HEK293T (cell line): ENCODE results near the gene CATSPERD.

Experiments
- CTCF ChIA-PET: fragments of 350-600 bp; formaldehyde crosslinking; extraction: SDS; loops from one replicate; lab custom pipeline; 2021; ENCODE audit warnings: antibody characterized with exemption, inconsistent platforms; lab: Yijun Ruan, JAX
- POLR2A ChIA-PET: fragments of 350-600 bp; formaldehyde crosslinking; extraction: SDS; loops from one replicate; lab custom pipeline; 2020; ENCODE audit warnings: antibody characterized with exemption, inconsistent platforms; lab: Yijun Ruan, JAX
- DNase-seq: peaks from one replicate; pipeline ENCODE4 v3.0.0; 2012; ENCODE audit warnings: mixed read lengths; ENCODE audit errors: extremely low spot score
- ARNT ChIP-seq: fragments of 450-650 bp; IDR thresholded peaks from 2 replicates; pipeline ENCODE4 v1.6.1; 2017; ENCODE audit warnings: mild to moderate bottlenecking
- BHLHE40 ChIP-seq: fragments of 450-650 bp; IDR thresholded peaks from 2 replicates; pipeline ENCODE4 v1.6.1; 2016; ENCODE audit warnings: mild to moderate bottlenecking, moderate library complexity, borderline replicate concordance
- CTBP1 ChIP-seq: fragments of 450-650 bp; IDR thresholded peaks from 2 replicates; pipeline ENCODE4 v1.6.1; 2016; ENCODE audit warnings: borderline replicate concordance
- ELF4 ChIP-seq: fragments of 450-650 bp; IDR thresholded peaks from 2 replicates; pipeline ENCODE4 v1.6.1; 2017; ENCODE audit warnings: antibody characterized with exemption
- FOXA1 ChIP-seq: fragments of 450-650 bp; IDR thresholded peaks from 2 replicates; pipeline ENCODE4 v1.6.1; 2016; ENCODE audit warnings: mild to moderate bottlenecking
- FOXK2 ChIP-seq: fragments of 450-650 bp; IDR thresholded peaks from 2 replicates; pipeline ENCODE4 v1.6.1; 2016; ENCODE audit warnings: mild to moderate bottlenecking
- FOXM1 ChIP-seq: fragments of 450-650 bp; IDR thresholded peaks from 2 replicates; pipeline ENCODE4 v1.6.1; 2017; ENCODE audit warnings: mild to moderate bottlenecking, borderline replicate concordance
- HDGF ChIP-seq: fragments of 450-650 bp; IDR thresholded peaks from 2 replicates; pipeline ENCODE4 v1.6.1; 2017; ENCODE audit warnings: antibody characterized with exemption, borderline replicate concordance
- L3MBTL2 ChIP-seq: fragments of 450-650 bp; conservative IDR thresholded peaks from 2 replicates; pipeline ENCODE4 v1.6.1; 2016; ENCODE audit warnings: mild to moderate bottlenecking
- LEF1 ChIP-seq: fragments of 450-650 bp; IDR thresholded peaks from 2 replicates; pipeline ENCODE4 v1.6.1; 2017; ENCODE audit warnings: mild to moderate bottlenecking, borderline replicate concordance
- NFRKB ChIP-seq: fragments of 450-650 bp; IDR thresholded peaks from 2 replicates; pipeline ENCODE4 v1.6.1; 2016; ENCODE audit warnings: mild to moderate bottlenecking, moderate library complexity
- SP1 ChIP-seq: fragments of 450-650 bp; IDR thresholded peaks from 2 replicates; pipeline ENCODE4 v1.6.1; 2017
- SUZ12 ChIP-seq: fragments of 450-650 bp; IDR thresholded peaks from 2 replicates; pipeline ENCODE4 v1.6.1; 2016; ENCODE audit warnings: mild to moderate bottlenecking
- TARDBP ChIP-seq: fragments of 450-650 bp; IDR thresholded peaks from 2 replicates; pipeline ENCODE4 v1.6.1; 2016
- ZNF384 ChIP-seq: fragments of 450-650 bp; IDR thresholded peaks from 2 replicates; pipeline ENCODE4 v1.6.1; 2016
- TF ChIP-seq, protein P1 (sequence below): fragments of 450-650 bp; IDR thresholded peaks from 2 replicates; pipeline ENCODE4 v1.6.1; 2016

CATSPERD gene

DNA sequence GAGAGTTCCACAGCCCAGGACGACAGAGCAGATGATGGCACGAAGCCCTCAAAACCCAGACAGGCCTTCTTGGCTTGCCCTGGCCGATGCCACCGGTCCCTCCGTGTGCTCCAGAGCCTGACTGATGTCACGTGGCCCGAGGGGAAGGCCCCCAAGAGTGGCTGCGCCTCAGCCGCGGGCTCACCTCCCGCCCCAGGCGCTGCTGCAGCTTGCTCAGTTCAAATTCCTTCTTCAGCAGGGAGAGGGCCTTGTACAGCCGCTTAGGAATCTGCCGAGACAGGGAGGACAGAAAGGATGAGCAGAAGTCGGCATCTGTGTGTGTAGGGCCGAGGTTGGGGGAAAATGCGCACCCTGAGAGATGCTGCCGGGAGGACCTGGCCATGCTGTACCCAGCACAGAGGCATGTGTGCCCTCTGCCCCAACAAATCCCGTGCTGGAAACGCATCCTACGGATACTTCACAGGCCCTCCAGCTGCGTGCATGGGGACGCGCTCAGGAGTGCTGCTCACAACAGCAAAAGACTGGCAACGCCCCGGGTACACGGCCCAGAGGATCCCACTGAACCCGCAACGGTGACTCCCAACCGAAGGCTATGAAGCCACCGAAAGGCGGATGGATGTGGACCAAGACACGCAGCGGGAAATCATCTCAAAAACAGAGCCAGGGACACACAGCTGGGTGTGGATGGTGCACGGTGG is 13.4 kb upstream of the CATSPERD start:
- CTCF ChIA-PET: interaction anchor here (1.0 kb wide), 1 partner anchor 18 kb away, joined by 4 read pairs; no protein-coding TSS in a partner anchor

DNA sequence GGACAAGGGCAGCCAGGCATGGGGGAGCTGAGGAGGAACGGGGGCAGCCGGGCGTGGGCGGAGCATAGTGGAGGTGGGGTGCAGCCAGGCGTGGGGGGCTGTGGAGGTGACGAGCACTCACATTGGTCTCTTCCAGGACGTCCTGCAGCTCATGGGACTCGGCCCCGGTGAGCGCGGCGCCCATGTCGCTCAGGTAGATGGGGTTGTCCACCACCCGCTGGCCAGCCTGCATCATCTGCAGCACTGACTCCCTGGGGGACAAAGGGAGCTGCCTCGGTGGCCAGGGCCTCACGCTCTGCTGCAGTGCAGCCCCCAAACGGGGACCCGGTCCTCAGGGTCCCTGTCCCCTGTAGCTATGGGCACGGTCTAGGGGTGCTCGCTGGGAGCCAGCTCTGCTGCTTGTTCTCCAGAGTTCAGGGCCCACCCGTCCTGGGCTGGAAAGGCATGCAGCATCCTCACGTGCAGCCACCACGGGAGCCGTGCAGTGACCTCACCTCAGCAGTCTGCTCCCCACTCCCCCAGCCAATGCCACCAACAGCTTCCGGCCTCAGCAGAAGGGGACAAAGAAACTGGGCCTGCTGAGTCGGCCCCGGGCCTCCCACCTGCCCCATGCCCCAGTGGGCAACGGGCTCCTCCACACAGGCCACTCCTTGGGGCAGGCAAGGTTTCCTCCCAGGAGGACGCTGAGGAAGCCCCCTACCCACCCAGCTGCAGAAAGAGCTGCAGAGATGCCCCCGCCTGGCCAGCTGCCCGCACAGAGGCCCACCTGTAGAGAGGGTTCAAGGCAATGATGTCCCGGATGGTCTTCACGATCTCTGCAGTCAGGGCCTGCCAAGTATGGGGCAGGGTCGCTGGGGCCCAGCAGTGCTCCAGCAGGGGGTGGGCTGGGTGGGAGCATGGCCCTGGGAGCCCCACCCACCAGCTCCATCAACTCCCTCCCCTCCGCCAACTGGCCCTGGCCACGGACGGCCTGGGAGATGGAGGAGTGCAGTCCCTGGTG is 12.6 kb upstream of the CATSPERD start:
- TF ChIP-seq ELF4: no peak
- TF ChIP-seq SUZ12: no peak
- TF ChIP-seq HDGF: no peak
- TF ChIP-seq, protein P1, sequence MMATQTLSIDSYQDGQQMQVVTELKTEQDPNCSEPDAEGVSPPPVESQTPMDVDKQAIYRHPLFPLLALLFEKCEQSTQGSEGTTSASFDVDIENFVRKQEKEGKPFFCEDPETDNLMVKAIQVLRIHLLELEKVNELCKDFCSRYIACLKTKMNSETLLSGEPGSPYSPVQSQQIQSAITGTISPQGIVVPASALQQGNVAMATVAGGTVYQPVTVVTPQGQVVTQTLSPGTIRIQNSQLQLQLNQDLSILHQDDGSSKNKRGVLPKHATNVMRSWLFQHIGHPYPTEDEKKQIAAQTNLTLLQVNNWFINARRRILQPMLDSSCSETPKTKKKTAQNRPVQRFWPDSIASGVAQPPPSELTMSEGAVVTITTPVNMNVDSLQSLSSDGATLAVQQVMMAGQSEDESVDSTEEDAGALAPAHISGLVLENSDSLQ: no peak
- TF ChIP-seq L3MBTL2: no peak
- TF ChIP-seq BHLHE40: no peak
- no peak for TF ChIP-seq FOXA1
- no peak for TF ChIP-seq FOXK2
- no peak for TF ChIP-seq SP1
- TF ChIP-seq CTBP1: no peak
- TF ChIP-seq TARDBP: no peak
- TF ChIP-seq NFRKB: no peak
- no peak for TF ChIP-seq LEF1
- no peak for TF ChIP-seq ZNF384
- no peak for TF ChIP-seq FOXM1
- no peak for TF ChIP-seq ARNT
- ChIA-PET POLR2A (interaction anchor here (1.4 to 3.6 kb wide), 2 partner anchors 9 to 11 kb away, joined by 6 to 12 read pairs; no protein-coding TSS in a partner anchor), CTCF (interaction anchor here (1.0 kb wide), 1 partner anchor 19 kb away, joined by 4 read pairs; no protein-coding TSS in a partner anchor)
- DNase-seq: no peak

More for the DNA sequence above, 13.4 kb upstream of the CATSPERD start:
- TF ChIP-seq TARDBP (no peak), ELF4 (no peak), HDGF (no peak), SUZ12 (no peak), SP1 (no peak), FOXA1 (no peak), L3MBTL2 (no peak), NFRKB (no peak), LEF1 (no peak), FOXK2 (no peak), FOXM1 (no peak)
- TF ChIP-seq, protein P1: no peak
- POLR2A ChIA-PET: interaction anchor here (1.0 to 3.6 kb wide), 3 partner anchors 8 to 12 kb away, joined by 3 to 12 read pairs (median 6); no protein-coding TSS in a partner anchor
- DNase-seq: no peak

DNA sequence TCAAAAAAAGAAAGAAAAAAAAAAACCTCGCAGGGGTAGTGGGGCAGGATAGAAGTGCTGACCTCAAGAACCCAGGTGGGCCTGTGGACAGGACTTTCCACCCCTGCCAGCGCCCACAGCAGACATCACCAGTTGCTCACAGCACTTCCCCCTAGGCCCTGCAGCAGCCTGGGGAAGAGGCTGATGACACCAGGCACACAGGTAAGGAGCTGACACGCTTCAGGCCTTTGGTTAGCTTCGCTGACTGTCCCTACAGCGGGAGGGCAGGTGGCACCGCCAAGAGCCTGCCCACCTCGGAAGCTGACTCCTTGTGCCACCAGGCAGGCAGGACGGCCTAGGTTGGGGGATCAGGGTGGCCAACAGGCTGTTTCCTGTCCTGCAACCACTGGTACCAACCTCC is 9.4 kb upstream of the CATSPERD start:
- no peak for DNase-seq
- TF ChIP-seq CTBP1: no peak
- no peak for TF ChIP-seq FOXA1
- TF ChIP-seq, protein P1: no peak
- TF ChIP-seq L3MBTL2: no peak
- TF ChIP-seq HDGF: no peak
- no peak for TF ChIP-seq SP1
- no peak for TF ChIP-seq LEF1
- TF ChIP-seq ARNT: no peak
- no peak for TF ChIP-seq TARDBP
- no peak for TF ChIP-seq FOXK2
- no peak for TF ChIP-seq ELF4
- TF ChIP-seq SUZ12: no peak
- TF ChIP-seq ZNF384: no peak
- TF ChIP-seq NFRKB: no peak
- no peak for TF ChIP-seq FOXM1
- no peak for TF ChIP-seq BHLHE40
- ChIA-PET CTCF (no interaction called here), POLR2A (no interaction called here)

DNA sequence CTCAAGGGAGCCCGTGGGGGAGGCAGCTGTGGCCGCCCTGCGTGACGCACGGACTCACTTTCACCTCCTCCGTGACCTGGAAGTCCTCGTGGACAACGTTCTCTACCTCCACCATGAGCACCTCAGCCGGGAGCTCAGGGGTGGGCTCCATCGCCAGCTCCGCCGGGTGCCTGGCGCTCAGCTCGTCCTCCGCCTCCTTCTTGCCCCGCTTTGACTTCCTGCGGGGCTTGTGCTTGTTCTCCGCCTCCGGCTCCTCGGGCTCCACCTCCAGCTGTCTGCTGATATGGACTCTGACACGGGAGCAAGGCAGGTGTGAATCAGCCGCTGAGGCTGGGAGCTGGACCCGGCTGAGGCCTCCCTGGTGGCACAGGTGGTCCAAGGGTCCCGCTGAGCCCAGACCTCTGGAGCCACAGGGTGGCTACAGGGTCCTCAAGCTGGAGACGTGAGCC is 8.7 kb upstream of the CATSPERD start:
- CTCF ChIA-PET: no interaction called here
- no peak for TF ChIP-seq ZNF384
- no peak for TF ChIP-seq NFRKB
- no peak for TF ChIP-seq ARNT
- no peak for TF ChIP-seq TARDBP
- no peak for TF ChIP-seq SUZ12
- TF ChIP-seq BHLHE40: no peak
- no peak for DNase-seq
- POLR2A ChIA-PET: interaction anchor here (1.1 kb wide), 1 partner anchor 22 kb away, joined by 3 read pairs; no protein-coding TSS in a partner anchor

DNA sequence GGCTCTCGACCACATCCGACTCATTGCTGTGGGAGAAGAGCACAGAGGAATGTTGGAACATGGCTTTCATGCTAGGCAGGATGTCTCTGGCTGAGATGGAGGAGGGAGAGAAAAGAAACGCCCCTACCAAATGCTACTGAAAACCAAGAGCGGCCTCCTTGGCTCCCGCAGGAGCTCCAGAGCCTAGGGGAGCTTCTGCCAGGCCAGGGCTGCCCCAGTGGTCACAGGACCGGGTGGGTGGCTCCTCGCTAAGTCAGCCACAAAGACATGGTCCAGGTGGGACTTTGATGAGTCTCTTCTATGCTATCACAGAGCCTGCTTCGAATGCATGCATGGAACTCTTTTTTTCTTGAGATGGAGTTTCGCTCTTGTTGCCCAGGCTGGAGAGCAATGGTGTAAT is 7.2 kb upstream of the CATSPERD start:
- POLR2A ChIA-PET: no interaction called here
- CTCF ChIA-PET: no interaction called here
- no peak for TF ChIP-seq BHLHE40
- no peak for TF ChIP-seq ARNT
- no peak for TF ChIP-seq LEF1
- no peak for TF ChIP-seq FOXM1
- TF ChIP-seq, protein P1: no peak
- no peak for TF ChIP-seq SUZ12
- no peak for TF ChIP-seq SP1
- no peak for TF ChIP-seq HDGF
- no peak for TF ChIP-seq TARDBP
- TF ChIP-seq FOXA1: no peak
- no peak for DNase-seq
